Upper lobe of left lung (tissue), 4 donors: ENCODE data around the gene HNRNPA1L2.

ENCODE experiments used
- CTCF ChIP-seq, 6 experiments: fragments of 450-650 bp in 4 of 6; fragments of 200-600 bp in 2 of 6; sonication (generic) in 2 of 6; IDR thresholded peaks; one replicate each; pipeline ENCODE4 v1.5.1; 2016 to 2019; ENCODE audit warnings: antibody characterized with exemption in 6 of 6
- EP300 ChIP-seq, 4 donors: sonication (generic); formaldehyde crosslinking; IDR thresholded peaks; one replicate each; pipeline ENCODE4 v1.5.1; 2017; ENCODE audit warnings: antibody characterized with exemption in 4 of 4, control low read depth in 2 of 4
- POLR2A ChIP-seq, 4 donors: fragments of 450-650 bp; IDR thresholded peaks; one replicate each; pipeline ENCODE4 v1.5.1; 2016 to 2017; ENCODE audit warnings: antibody characterized with exemption in 4 of 4, mild to moderate bottlenecking in 2 of 4
- POLR2AphosphoS5 ChIP-seq, 2 donors: sonication (generic); formaldehyde crosslinking; IDR thresholded peaks; one replicate each; pipeline ENCODE4 v1.5.1; 2017; ENCODE audit warnings: antibody characterized with exemption in 2 of 2

GRCh38 chr13:52599848-52600603, 42.2 kb upstream of the HNRNPA1L2 start:
- TF ChIP-seq POLR2A (IDR thresholded peaks at IDR 0.05) (peak in 1 of 4 donors; percentile 14), CTCF (IDR thresholded peaks at IDR 0.05) (no peak), POLR2AphosphoS5 (IDR thresholded peaks at IDR 0.05) (no peak), EP300 (IDR thresholded peaks at IDR 0.05) (no peak)
